H1 (cell line): ENCODE results near the gene TMSB15C. TPM values are rescaled to one million over a fixed set of nuclear protein-coding genes. Genes with fewer than 3 reads are reported as not detected.
"Not testable (repeated sequence)": the region's sequence is repeated elsewhere in the genome, so short reads cannot be mapped to it uniquely, and the experiment has no call there.

Source experiments
- CTCF ChIA-PET: fragments of 300-600 bp; sonication (Branson Sonifier 250); formaldehyde crosslinking; loops from one replicate; lab custom pipeline; 2021; ENCODE audit not compliant: partially characterized antibody; lab: Charles Lee
- POLR2A ChIA-PET: fragments of 300-600 bp; sonication (Branson Sonifier 250); formaldehyde crosslinking; loops from one replicate; lab custom pipeline; 2021; ENCODE audit warnings: inconsistent platforms; ENCODE audit not compliant: partially characterized antibody; lab: Charles Lee
- DNase-seq, 2 experiments: peaks; one replicate each; pipeline versions ENCODE4 v3.0.0 to v3.0.0-alpha.2; 2010 to 2022; ENCODE audit warnings: low spot score in 2 of 2, low read depth in 1 of 2, mixed read lengths in 1 of 2
- FAIRE-seq: peaks from 2 replicates; lab custom pipeline; 2011; peaks lifted over from hg19 to GRCh38; lab: Jason Lieb, UNC
- H2AFZ ChIP-seq: 2 replicates; pipeline ENCODE4 v1.8.1; 2012; ENCODE audit warnings: low read length, inconsistent platforms
- H2AK5ac ChIP-seq: 2 replicates; pipeline ENCODE4 v1.6.1; 2013; ENCODE audit warnings: low read depth, low read length
- H2BK120ac ChIP-seq: replicated peaks from 2 replicates; pipeline ENCODE3; 2013; ENCODE audit warnings: low read depth, low read length, inconsistent platforms
- H2BK12ac ChIP-seq: 2 replicates; pipeline ENCODE4 v1.6.1; 2013; ENCODE audit warnings: low read depth, low read length
- H2BK15ac ChIP-seq: 2 replicates; pipeline ENCODE4 v1.6.1; 2013; ENCODE audit warnings: low read length
- H2BK20ac ChIP-seq: 2 replicates; pipeline ENCODE4 v1.6.1; 2013; ENCODE audit warnings: low read length
- H2BK5ac ChIP-seq: 2 replicates; pipeline ENCODE4 v1.6.1; 2013; ENCODE audit warnings: low read depth, low read length
- H3K14ac ChIP-seq: 2 replicates; pipeline ENCODE4 v1.6.1; 2013; ENCODE audit warnings: inconsistent platforms; ENCODE audit not compliant: insufficient read length
- H3K18ac ChIP-seq: 2 replicates; pipeline ENCODE4 v1.6.1; 2013; ENCODE audit warnings: low read length; ENCODE audit errors: extremely low read depth
- H3K23ac ChIP-seq: 2 replicates; pipeline ENCODE4 v1.6.1; 2013; ENCODE audit warnings: inconsistent platforms; ENCODE audit not compliant: insufficient read length
- H3K23me2 ChIP-seq: 2 replicates; pipeline ENCODE4 v1.6.1; 2013; ENCODE audit warnings: low read depth, low read length
- H3K27ac ChIP-seq: 2 replicates; pipeline ENCODE4 v1.6.1; 2011; ENCODE audit warnings: low read depth, low read length, inconsistent platforms
- H3K27me3 ChIP-seq, 4 experiments: replicated peaks in 1 of 4; 1 replicate in 1 of 4; 2 replicates in 3 of 4; pipeline versions ENCODE4 v1.6.1 to v1.8.1; 2011 to 2013; ENCODE audit warnings: low read length in 3 of 4, mild to moderate bottlenecking in 3 of 4, inconsistent platforms in 2 of 4, mixed read lengths in 2 of 4, moderate library complexity in 1 of 4; ENCODE audit not compliant: control insufficient read depth in 3 of 4, insufficient read depth in 3 of 4; ENCODE audit errors: extremely low read depth in 1 of 4
- H3K36me3 ChIP-seq, 4 experiments: 2 replicates each; pipeline versions ENCODE4 v1.6.1 to v1.8.1; 2011 to 2013; ENCODE audit warnings: mild to moderate bottlenecking in 4 of 4, low read length in 3 of 4, moderate library complexity in 2 of 4, control low read depth in 1 of 4, inconsistent platforms in 1 of 4; ENCODE audit not compliant: insufficient read depth in 4 of 4, control insufficient read depth in 2 of 4
- H3K4ac ChIP-seq: replicated peaks from 2 replicates; pipeline ENCODE3; 2013; ENCODE audit warnings: low read length, low read depth, mixed read lengths, inconsistent platforms; ENCODE audit not compliant: insufficient read length
- H3K4me1 ChIP-seq, 4 experiments: replicated peaks in 1 of 4; 1 replicate in 1 of 4; 2 replicates in 3 of 4; pipeline versions ENCODE4 v1.6.1 to v1.8.1; 2011 to 2013; ENCODE audit warnings: low read length in 3 of 4, inconsistent platforms in 2 of 4, mixed read lengths in 1 of 4; ENCODE audit not compliant: insufficient read depth in 4 of 4, control insufficient read depth in 3 of 4
- H3K4me2 ChIP-seq, 2 experiments: 2 replicates each; pipeline versions ENCODE4 v1.6.1 to v1.8.1; 2011 to 2013; ENCODE audit warnings: low read depth in 2 of 2, low read length in 2 of 2, control low read depth in 1 of 2, inconsistent platforms in 1 of 2, mild to moderate bottlenecking in 1 of 2; ENCODE audit not compliant: insufficient read depth in 1 of 2
- H3K4me3 ChIP-seq, 4 experiments: fragments of 200-600, 300-600 bp in 1 of 4; sonication (generic), shearing (Covaris generic), sonication (Bioruptor Twin) in 1 of 4; 2 replicates each; pipeline versions ENCODE4 v1.5.1 to v1.8.1; 2011 to 2016; ENCODE audit warnings: low read length in 4 of 4, low read depth in 3 of 4, control low read depth in 2 of 4, inconsistent platforms in 2 of 4, mild to moderate bottlenecking in 2 of 4, mixed read lengths in 1 of 4, moderate library complexity in 1 of 4; ENCODE audit not compliant: insufficient read depth in 2 of 4; ENCODE audit errors: extremely low read depth in 1 of 4
- H3K56ac ChIP-seq: replicated peaks from 2 replicates; pipeline ENCODE3; 2013; ENCODE audit warnings: low read depth, mild to moderate bottlenecking, mixed read lengths, low read length, inconsistent platforms; ENCODE audit not compliant: insufficient read length
- H3K79me1 ChIP-seq: 2 replicates; pipeline ENCODE4 v1.6.1; 2013; ENCODE audit warnings: low read depth, low read length, control low read depth
- H3K79me2 ChIP-seq, 2 experiments: 2 replicates each; pipeline versions ENCODE4 v1.6.1 to v1.8.1; 2012 to 2013; ENCODE audit warnings: low read length in 2 of 2, mild to moderate bottlenecking in 2 of 2, inconsistent platforms in 1 of 2; ENCODE audit not compliant: insufficient read depth in 2 of 2, control insufficient read depth in 1 of 2
- H3K9ac ChIP-seq, 4 experiments: replicated peaks in 1 of 4; 1 replicate in 1 of 4; 2 replicates in 3 of 4; pipeline versions ENCODE4 v1.6.1 to v1.8.1; 2011 to 2013; ENCODE audit warnings: low read depth in 3 of 4, low read length in 3 of 4, control low read depth in 2 of 4, mild to moderate bottlenecking in 2 of 4, moderate library complexity in 2 of 4, inconsistent platforms in 1 of 4; ENCODE audit errors: extremely low read depth in 1 of 4
- H3K9me3 ChIP-seq, 2 experiments: 2 replicates each; pipeline versions ENCODE4 v1.6.1 to v1.8.1; 2012 to 2013; ENCODE audit warnings: mild to moderate bottlenecking in 2 of 2, moderate library complexity in 2 of 2, control low read depth in 1 of 2, inconsistent platforms in 1 of 2, low read depth in 1 of 2, low read length in 1 of 2, mixed read lengths in 1 of 2; ENCODE audit not compliant: insufficient read depth in 2 of 2
- H4K20me1 ChIP-seq, 2 experiments: replicated peaks in 1 of 2; 2 replicates each; pipeline versions ENCODE3 to v1.8.1; 2011 to 2013; ENCODE audit warnings: inconsistent platforms in 2 of 2, low read length in 2 of 2, mild to moderate bottlenecking in 1 of 2; ENCODE audit not compliant: insufficient read depth in 2 of 2, control insufficient read depth in 1 of 2
- H4K5ac ChIP-seq: 2 replicates; pipeline ENCODE4 v1.6.1; 2013; ENCODE audit warnings: low read length, low read depth, mixed read lengths, inconsistent platforms; ENCODE audit not compliant: insufficient read length
- H4K8ac ChIP-seq: 2 replicates; pipeline ENCODE4 v1.8.0; 2013; ENCODE audit warnings: mild to moderate bottlenecking, moderate library complexity, low read length, inconsistent platforms; ENCODE audit not compliant: insufficient read depth; ENCODE audit errors: extremely low read depth
- H4K91ac ChIP-seq: replicated peaks from 2 replicates; pipeline ENCODE3; 2013; ENCODE audit warnings: low read length, mixed read lengths, inconsistent platforms; ENCODE audit not compliant: insufficient read length
- POLR2A ChIP-seq, 2 experiments: IDR thresholded peaks; 1 replicate in 1 of 2; 2 replicates in 1 of 2; pipeline ENCODE4 v1.6.1; 2011; ENCODE audit warnings: low read depth in 2 of 2, low read length in 2 of 2, mild to moderate bottlenecking in 2 of 2; ENCODE audit errors: control extremely low read depth in 1 of 2
- RNF2 ChIP-seq: fragments of 200-900, 300-1000 bp; sonication (generic); IDR thresholded peaks from 2 replicates; pipeline ENCODE4 v1.7.1; 2016; ENCODE audit warnings: borderline replicate concordance, low read depth, mild to moderate bottlenecking, antibody characterized with exemption, low read length; ENCODE audit not compliant: poor library complexity, severe bottlenecking; ENCODE audit errors: missing control alignments
- TAF1 ChIP-seq: IDR thresholded peaks from 2 replicates; pipeline ENCODE4 v1.6.1; 2011; ENCODE audit warnings: mild to moderate bottlenecking, low read depth, low read length
- TBP ChIP-seq: IDR thresholded peaks from 2 replicates; pipeline ENCODE4 v1.6.1; 2011; ENCODE audit warnings: low read depth, low read length, improper control_type of control experiment
- WGBS, 2 experiments: shearing (Covaris generic) in 1 of 2; methylation state at CpG; one replicate each; pipeline versions ENCODE4 v1.1.6 to v1.1.7; 2013 to 2015; ENCODE audit warnings: low lambda C conversion rate in 2 of 2, mixed read lengths in 2 of 2, inconsistent platforms in 1 of 2, low coverage in 1 of 2, missing lambda C conversion rate in 1 of 2; ENCODE audit not compliant: insufficient replicate concordance in 2 of 2, insufficient coverage in 1 of 2, insufficient read length in 1 of 2; ENCODE audit errors: extremely low coverage in 1 of 2, missing lambda C conversion rate in 1 of 2; 5-methylcytosine and 5-hydroxymethylcytosine counted together
- polyA plus RNA-seq, 7 experiments: library from polyadenylated mRNA; depleted of rRNA in 3 of 7; stranded (reverse) in 5 of 7; unstranded in 2 of 7; fragments of >200 nt in 5 of 7; fragments of 200-250 nt in 2 of 7; gene quantifications; 1 replicate in 5 of 7; 2 replicates in 1 of 7; 4 replicates in 1 of 7; pipeline versions ENCODE4 v1.2.1 to v1.2.3, GENCODE V29; 2011 to 2013; ENCODE audit warnings: missing spikeins in 2 of 7, mixed read lengths in 2 of 7
- total RNA-seq: library from RNA; stranded (reverse); fragmentation: NEBNext Ultra II Directional; extraction: Animal tissue kit (Norgen Biotek cat#: 25700); gene quantifications from 2 replicates; pipeline ENCODE4 v1.2.1, GENCODE V29; 2021

The TMSB15C gene
- total and polyA plus RNA-seq, 2 of the 8 experiments (the other 6 are each of a cell fraction or from before 2014, with no cell fraction given), result 1.5 to 2.6 TPM

DNA sequence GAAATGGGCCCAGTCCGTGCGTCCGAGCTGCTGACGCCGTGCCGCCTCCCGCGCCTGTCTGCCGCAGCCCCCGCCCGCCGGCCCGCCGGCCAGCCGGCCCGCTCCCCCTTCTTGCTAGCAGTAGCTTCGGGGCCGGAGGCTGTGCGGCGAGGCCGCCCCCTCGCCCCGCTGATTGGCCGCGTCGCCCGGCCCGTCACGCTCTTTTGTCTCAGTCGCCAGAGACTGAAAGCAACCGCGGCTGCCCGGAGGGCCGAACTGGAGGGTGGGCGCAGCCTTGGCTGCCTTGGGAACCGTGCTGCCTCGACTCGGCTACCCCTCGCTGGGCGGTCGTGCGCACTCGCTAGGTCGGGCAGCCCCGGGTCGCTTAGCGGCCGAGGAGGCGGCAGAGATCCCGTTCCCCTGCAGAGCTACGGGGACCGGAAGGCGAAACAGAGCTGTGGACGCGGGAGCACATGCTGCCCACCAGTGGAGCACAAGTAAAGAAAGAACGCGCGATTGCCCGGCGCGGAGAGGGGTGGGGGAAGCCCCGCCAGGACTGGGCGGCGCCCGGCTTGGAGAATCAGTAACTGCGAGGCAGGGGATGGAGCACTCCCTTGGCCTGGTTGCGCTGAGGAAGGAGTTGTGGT is 36.4 kb upstream of the TMSB15C start, which contains the start of gene ZCCHC18 (continued):
- no peak for TF ChIP-seq RNF2
- peak; percentile 43; the same call in 1 of the 2 replicates for TF ChIP-seq TBP
- TF ChIP-seq TAF1, result peak; percentile 66; the same call in 1 of the 2 replicates
- peak; percentile 67 to 71 for TF ChIP-seq POLR2A (IDR thresholded peaks at IDR 0.05; ENCODE audit: control extremely low read depth in 1 of 2, low read depth in 2 of 2, low read length in 2 of 2)
- TF ChIP-seq, all 59 proteins: peak for 7

- not testable (repeated sequence) for H3K18ac ChIP-seq, FAIRE-seq, H2BK12ac ChIP-seq, H3K23me2 ChIP-seq, H2BK20ac ChIP-seq, H3K4ac ChIP-seq, H4K5ac ChIP-seq, H2BK15ac ChIP-seq, H3K23ac ChIP-seq, H4K91ac ChIP-seq, H3K9ac ChIP-seq, H3K9me3 ChIP-seq, H2BK120ac ChIP-seq, H3K4me2 ChIP-seq, H3K14ac ChIP-seq, H3K4me3 ChIP-seq, H2AFZ ChIP-seq, DNase-seq, H3K27me3 ChIP-seq, H3K79me1 ChIP-seq, H4K8ac ChIP-seq, H2AK5ac ChIP-seq, H3K56ac ChIP-seq, H2BK5ac ChIP-seq, H3K36me3 ChIP-seq, H3K27ac ChIP-seq, H4K20me1 ChIP-seq, H3K79me2 ChIP-seq, H3K4me1 ChIP-seq
- CTCF ChIA-PET, result interaction anchor here (1.0 kb wide), 2 partner anchors 12 to 15 kb away, joined by 3 to 4 read pairs; no protein-coding TSS in a partner anchor
- WGBS, 2 experiments, result 83% methylated on average over 3 of the region's 6 CpGs; no CpG with 5 or more reads in 1 of the 2 experiments
- POLR2A ChIA-PET, result interaction anchor here (1.1 kb wide), 1 partner anchor 10 kb away, joined by 3 read pairs; no protein-coding TSS in a partner anchor
Measured at GRCh38 chrX:104110491-104111240, 34.6 kb upstream of the TMSB15C start.
